Activated naive CD8-positive, alpha-beta T cell (primary cell): ENCODE measurements around the gene SLC16A6.
"Not testable (repeated sequence)": the region's sequence is repeated elsewhere in the genome, so short reads cannot be mapped to it uniquely, and the experiment has no call there.

Experiments used
- H3K27ac Mint-ChIP-seq: one replicate; pipeline ENCODE4 v1.8.0; 2021; ENCODE audit warnings: mixed read lengths
- H3K27me3 Mint-ChIP-seq: one replicate; pipeline ENCODE4 v1.8.0; 2021; ENCODE audit warnings: mixed read lengths
- H3K36me3 Mint-ChIP-seq: one replicate; pipeline ENCODE4 v1.8.0; 2021; ENCODE audit warnings: mixed read lengths
- H3K4me1 Mint-ChIP-seq: one replicate; pipeline ENCODE4 v1.8.0; 2021; ENCODE audit warnings: low read depth, mixed read lengths
- H3K4me3 Mint-ChIP-seq: one replicate; pipeline ENCODE4 v1.8.0; 2021; ENCODE audit warnings: mild to moderate bottlenecking, mixed read lengths
- H3K9me3 Mint-ChIP-seq: one replicate; pipeline ENCODE4 v1.8.0; 2021; ENCODE audit warnings: low read depth, mixed read lengths

The SLC16A6 gene

DNA sequence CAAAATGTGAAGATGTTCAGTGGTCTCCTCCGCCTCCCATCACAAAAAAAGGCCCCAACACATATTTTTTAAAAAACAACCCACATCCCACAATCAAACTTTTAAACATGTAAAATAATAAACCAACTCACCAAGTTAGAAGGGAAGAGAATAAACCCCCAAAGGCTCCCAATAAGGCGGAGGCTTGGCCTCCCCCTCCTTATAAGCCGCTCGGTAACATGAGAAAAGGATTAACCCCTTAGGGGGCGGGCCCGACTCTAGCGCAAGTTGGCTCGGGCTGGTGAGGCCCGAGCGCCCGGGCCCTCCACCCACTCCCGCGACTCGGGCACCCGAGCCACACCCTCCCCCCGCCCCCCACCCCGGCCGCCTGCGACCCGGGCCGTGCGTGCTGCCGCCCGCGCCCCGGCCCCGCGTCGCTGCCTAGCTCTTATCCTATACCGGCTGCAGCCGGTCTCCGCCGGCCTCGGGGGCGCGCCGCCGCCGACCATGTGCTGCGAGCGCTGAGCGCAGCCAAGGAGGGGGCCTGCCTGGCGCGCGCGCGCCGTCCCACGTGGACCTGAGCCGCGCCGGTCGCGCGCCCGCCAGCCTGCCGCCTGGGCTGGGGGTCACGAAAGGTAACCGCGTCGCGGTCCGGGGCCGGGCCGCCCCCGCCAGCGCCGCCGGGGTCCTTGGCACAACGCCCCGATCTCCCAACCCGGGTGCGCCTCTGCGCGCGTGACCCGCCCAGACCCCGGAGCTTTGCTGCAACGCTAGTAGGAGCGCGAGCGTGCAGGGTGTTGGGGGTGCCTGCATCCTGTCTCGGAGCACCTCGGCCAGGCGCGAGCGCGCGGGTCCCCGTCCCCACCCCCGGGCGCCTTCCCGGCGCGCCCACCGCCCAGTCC, at the start of gene SLC16A6, which contains the start of gene ARSG:
TSS of gene SLC16A6 (minus strand) at position 173 of the 881 bp plus-strand sequence. CDS start 12,807 bp downstream, outside the sequence.
TSS of gene ARSG (plus strand) at position 541 of the 881 bp plus-strand sequence. CDS start 15,999 bp downstream, outside the sequence.
- Mint-ChIP-seq H3K4me1 (peaks cover 56% of the 10 kb centered on the region), H3K36me3 (no peaks in the 10 kb centered on the region), H3K4me3 (peak within 1 kb of the TSS; percentile 100), H3K9me3 (no peaks in the 10 kb centered on the region), H3K27me3 (no peaks in the 10 kb centered on the region), H3K27ac (peak within 1 kb of the TSS; percentile 99)

- peaks cover 10% of the 10 kb centered on the region for H3K36me3 Mint-ChIP-seq
- H3K27ac Mint-ChIP-seq = no peak overlapping the region
- no peak overlapping the region for H3K4me3 Mint-ChIP-seq
- H3K9me3 Mint-ChIP-seq = no peaks in the 10 kb centered on the region
- H3K27me3 Mint-ChIP-seq = no peaks in the 10 kb centered on the region
- peaks cover 9% of the 10 kb centered on the region for H3K4me1 Mint-ChIP-seq
These were observed 43.5 kb upstream of the SLC16A6 start for GRCh38 chr17:68334393-68334792.

DNA sequence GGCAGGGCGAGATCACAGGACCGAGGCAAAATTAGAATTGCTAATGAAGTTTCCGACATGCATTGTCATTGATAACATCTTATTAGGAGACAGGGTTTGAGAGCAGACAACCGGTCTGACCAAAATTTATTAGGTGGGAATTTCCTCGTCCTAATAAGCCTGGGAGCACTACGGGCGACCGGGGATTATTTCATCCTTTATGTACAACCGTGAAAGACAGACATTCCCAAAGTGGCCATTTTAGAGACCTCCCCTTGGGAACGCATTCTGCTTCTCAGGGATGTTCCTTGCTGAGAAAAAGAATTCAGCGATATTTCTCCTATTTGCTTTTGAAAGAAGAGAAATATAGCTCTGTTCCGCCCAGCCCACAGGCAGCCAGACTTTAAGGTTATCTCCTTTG, 41.0 kb upstream of the SLC16A6 start:
- H3K4me3 Mint-ChIP-seq, H3K27me3 Mint-ChIP-seq, H3K9me3 Mint-ChIP-seq, H3K27ac Mint-ChIP-seq: not testable (repeated sequence)
- H3K36me3 Mint-ChIP-seq = peaks cover 10% of the 10 kb centered on the region
- H3K4me1 Mint-ChIP-seq = peaks cover 11% of the 10 kb centered on the region

- no peak overlapping the region for H3K27ac Mint-ChIP-seq
- peaks cover 10% of the 10 kb centered on the region for H3K36me3 Mint-ChIP-seq
- no peaks in the 10 kb centered on the region for H3K9me3 Mint-ChIP-seq
- H3K4me3 Mint-ChIP-seq = no peak overlapping the region
- no peaks in the 10 kb centered on the region for H3K27me3 Mint-ChIP-seq
- H3K4me1 Mint-ChIP-seq = peaks cover 19% of the 10 kb centered on the region
These were observed 38.4 kb upstream of the SLC16A6 start for GRCh38 chr17:68329331-68329730.

- H3K27me3 Mint-ChIP-seq = no peaks in the 10 kb centered on the region
- no peak overlapping the region for H3K27ac Mint-ChIP-seq
- H3K36me3 Mint-ChIP-seq = peaks cover 10% of the 10 kb centered on the region
- no peaks in the 10 kb centered on the region for H3K9me3 Mint-ChIP-seq
- no peak overlapping the region for H3K4me3 Mint-ChIP-seq
- H3K4me1 Mint-ChIP-seq = peaks cover 22% of the 10 kb centered on the region
These were observed 37.7 kb upstream of the SLC16A6 start for GRCh38 chr17:68328676-68329075.

DNA sequence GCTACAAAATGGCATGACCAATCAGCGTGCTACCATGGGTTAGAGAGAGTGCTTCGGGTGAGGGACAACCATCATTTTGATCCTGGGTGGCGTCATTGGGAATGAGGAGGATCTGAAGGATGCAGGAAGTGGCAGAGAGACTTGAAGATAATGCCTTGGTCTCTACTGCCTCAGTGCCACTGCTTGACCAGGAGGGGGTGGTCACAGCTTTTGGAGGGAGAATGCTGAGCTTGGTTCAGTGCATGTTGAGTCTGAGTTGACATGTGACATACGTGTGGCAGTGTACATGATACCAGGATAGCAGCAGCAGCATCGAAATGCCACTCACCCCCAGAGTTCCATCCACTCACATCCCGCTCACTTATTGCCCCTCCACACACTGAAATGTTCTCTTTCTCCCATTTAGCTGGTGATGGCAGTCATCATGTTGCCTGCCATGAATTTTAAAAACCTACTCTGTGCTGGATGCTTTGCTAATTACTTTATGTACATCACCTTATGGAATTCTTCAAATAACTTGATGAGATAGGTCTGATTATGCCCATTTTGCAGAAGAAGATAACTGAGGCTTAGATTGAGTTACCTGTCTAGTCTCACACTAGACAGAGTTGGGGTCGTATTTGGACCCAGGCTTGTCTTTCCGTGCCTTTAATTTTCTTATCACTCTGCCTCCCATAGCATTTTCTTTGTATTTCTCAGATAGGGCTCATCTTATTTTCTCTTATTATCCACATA, 37.1 kb upstream of the SLC16A6 start:
- Mint-ChIP-seq H3K36me3 (peaks cover 10% of the 10 kb centered on the region), H3K9me3 (no peaks in the 10 kb centered on the region), H3K4me3 (no peak overlapping the region), H3K27me3 (no peaks in the 10 kb centered on the region), H3K27ac (no peak overlapping the region), H3K4me1 (peaks cover 23% of the 10 kb centered on the region)

GRCh38 chr17:68326681-68327080, 35.8 kb upstream of the SLC16A6 start:
- no peak overlapping the region for H3K27ac Mint-ChIP-seq
- H3K9me3 Mint-ChIP-seq = no peaks in the 10 kb centered on the region
- H3K4me1 Mint-ChIP-seq = peaks cover 20% of the 10 kb centered on the region
- H3K4me3 Mint-ChIP-seq = no peak overlapping the region
- H3K27me3 Mint-ChIP-seq = no peaks in the 10 kb centered on the region
- peaks cover 4% of the 10 kb centered on the region for H3K36me3 Mint-ChIP-seq

- peaks cover 20% of the 10 kb centered on the region for H3K4me1 Mint-ChIP-seq
- no peak overlapping the region for H3K4me3 Mint-ChIP-seq
- no peaks in the 10 kb centered on the region for H3K9me3 Mint-ChIP-seq
- H3K27ac Mint-ChIP-seq = no peak overlapping the region
- peaks cover 3% of the 10 kb centered on the region for H3K36me3 Mint-ChIP-seq
- no peaks in the 10 kb centered on the region for H3K27me3 Mint-ChIP-seq
These were observed 35.0 kb upstream of the SLC16A6 start for GRCh38 chr17:68325961-68326360.

DNA sequence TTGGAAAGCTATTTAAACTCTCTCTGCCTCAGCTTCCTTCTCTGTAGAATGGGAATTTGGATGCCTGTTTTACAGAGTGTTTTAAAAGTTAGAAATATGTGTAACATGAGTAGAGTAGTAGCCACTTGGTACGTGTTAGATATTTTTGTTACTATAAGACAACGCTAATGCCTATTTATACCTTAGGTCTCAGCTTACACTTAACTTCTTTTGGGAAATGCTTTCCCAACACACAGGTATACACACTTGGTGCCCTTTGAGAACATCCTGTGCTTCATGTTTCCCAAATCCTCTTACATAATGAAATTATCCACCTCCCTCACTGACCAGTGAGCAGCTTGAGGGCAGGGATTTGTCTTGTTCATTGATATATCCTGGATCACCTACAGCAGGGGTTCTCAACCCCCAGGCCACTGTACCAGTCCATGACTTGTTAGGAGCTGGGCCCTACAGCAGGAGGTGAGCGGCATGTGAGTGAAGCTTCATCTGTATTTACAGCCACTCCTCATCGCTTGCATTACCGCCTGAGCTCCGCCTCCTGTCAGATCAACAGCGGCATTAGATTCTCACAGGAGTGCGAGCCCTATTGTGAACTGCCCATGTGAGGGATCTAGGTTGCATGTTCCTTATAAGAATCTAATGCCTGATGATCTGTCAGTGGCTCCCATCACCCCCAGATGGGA, 33.9 kb upstream of the SLC16A6 start:
- H3K4me1 Mint-ChIP-seq = peaks cover 24% of the 10 kb centered on the region

DNA sequence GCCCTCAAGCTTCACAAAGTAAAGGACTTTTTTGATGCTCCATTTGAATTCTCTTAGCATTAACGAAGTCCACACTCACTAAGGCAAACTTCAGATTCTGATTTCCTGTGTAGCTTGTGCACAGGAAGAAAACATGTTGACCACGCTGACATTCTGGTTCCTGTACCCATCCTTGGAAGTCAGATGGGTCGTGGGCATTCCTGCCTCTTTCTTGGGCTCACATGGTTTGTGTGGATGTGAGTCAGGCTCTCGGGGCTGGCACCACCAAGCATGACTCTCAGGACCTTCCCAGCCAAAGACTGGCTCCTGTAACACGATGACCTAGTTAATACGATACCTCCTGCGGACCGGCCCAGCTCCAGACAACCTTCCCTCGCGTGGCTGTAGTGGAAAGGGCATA, 33.2 kb upstream of the SLC16A6 start:
- Mint-ChIP-seq H3K9me3 (no peaks in the 10 kb centered on the region), H3K36me3 (no peaks in the 10 kb centered on the region), H3K4me1 (peaks cover 24% of the 10 kb centered on the region), H3K27me3 (no peaks in the 10 kb centered on the region), H3K27ac (no peak overlapping the region), H3K4me3 (no peak overlapping the region)

More for the DNA sequence above, 33.9 kb upstream of the SLC16A6 start:
- Mint-ChIP-seq H3K4me3 (no peak overlapping the region), H3K36me3 (no peaks in the 10 kb centered on the region), H3K27ac (no peak overlapping the region), H3K9me3 (no peaks in the 10 kb centered on the region), H3K27me3 (no peaks in the 10 kb centered on the region)

GRCh38 chr17:68322630-68323029, 31.7 kb upstream of the SLC16A6 start:
- no peaks in the 10 kb centered on the region for H3K27me3 Mint-ChIP-seq
- no peak overlapping the region for H3K4me3 Mint-ChIP-seq
- H3K27ac Mint-ChIP-seq = no peak overlapping the region
- H3K36me3 Mint-ChIP-seq = no peaks in the 10 kb centered on the region
- peaks cover 27% of the 10 kb centered on the region for H3K4me1 Mint-ChIP-seq
- H3K9me3 Mint-ChIP-seq = no peaks in the 10 kb centered on the region

- no peaks in the 10 kb centered on the region for H3K9me3 Mint-ChIP-seq
- no peaks in the 10 kb centered on the region for H3K27me3 Mint-ChIP-seq
- H3K4me3 Mint-ChIP-seq = no peak overlapping the region
- H3K27ac Mint-ChIP-seq = no peak overlapping the region
- H3K4me1 Mint-ChIP-seq = peaks cover 34% of the 10 kb centered on the region
- no peaks in the 10 kb centered on the region for H3K36me3 Mint-ChIP-seq
These were observed 30.6 kb upstream of the SLC16A6 start for GRCh38 chr17:68321556-68321954.

GRCh38 chr17:68320943-68321555, 30.1 kb upstream of the SLC16A6 start:
- no peaks in the 10 kb centered on the region for H3K9me3 Mint-ChIP-seq
- no peaks in the 10 kb centered on the region for H3K27me3 Mint-ChIP-seq
- peaks cover 36% of the 10 kb centered on the region for H3K4me1 Mint-ChIP-seq
- H3K4me3 Mint-ChIP-seq = no peak overlapping the region
- H3K36me3 Mint-ChIP-seq = no peaks in the 10 kb centered on the region
- no peak overlapping the region for H3K27ac Mint-ChIP-seq

DNA sequence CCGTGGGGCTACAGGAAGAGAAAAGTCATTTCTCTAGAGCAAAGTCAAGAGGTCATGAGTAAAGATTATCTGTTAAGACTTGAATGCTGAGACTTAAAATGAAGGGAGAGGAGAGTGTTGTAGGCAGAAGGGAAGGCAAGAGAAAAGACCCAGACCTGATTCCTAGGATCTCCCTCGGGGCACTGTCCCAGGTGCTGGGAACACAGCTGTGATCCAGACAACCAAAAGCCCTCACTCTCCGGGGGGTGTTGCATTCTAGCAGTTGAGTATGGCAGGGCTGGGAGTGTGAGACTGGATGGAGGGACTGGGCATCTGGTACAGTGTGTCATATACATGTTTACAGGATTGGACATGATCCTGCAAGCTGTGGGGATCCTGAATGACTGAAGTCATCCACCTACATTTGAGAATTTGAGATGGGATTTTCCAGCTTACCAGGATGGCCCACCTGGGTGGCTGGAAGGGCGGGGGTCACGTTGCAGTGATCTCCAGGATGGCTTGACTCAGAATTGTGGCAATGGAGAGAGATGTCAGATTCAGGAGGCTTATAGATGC, 29.5 kb upstream of the SLC16A6 start:
- H3K27me3 Mint-ChIP-seq = no peaks in the 10 kb centered on the region
- no peaks in the 10 kb centered on the region for H3K9me3 Mint-ChIP-seq
- H3K36me3 Mint-ChIP-seq = no peaks in the 10 kb centered on the region
- H3K4me1 Mint-ChIP-seq = peaks cover 39% of the 10 kb centered on the region
- no peak overlapping the region for H3K4me3 Mint-ChIP-seq
- no peak overlapping the region for H3K27ac Mint-ChIP-seq
